AG09319 (cell line): ENCODE data around the gene CALHM5.

Experiments used
- DNase-seq: peaks from one replicate; pipeline ENCODE4 v3.0.0-alpha.2; 2010; ENCODE audit warnings: low read depth; ENCODE audit errors: extremely low read depth
- TF ChIP-seq, protein P1 (sequence below): IDR thresholded peaks from 2 replicates; pipeline ENCODE4 v1.5.1; 2011; ENCODE audit warnings: low read depth, mild to moderate bottlenecking, inconsistent platforms, low read length, moderate library complexity

CALHM5 gene

DNA sequence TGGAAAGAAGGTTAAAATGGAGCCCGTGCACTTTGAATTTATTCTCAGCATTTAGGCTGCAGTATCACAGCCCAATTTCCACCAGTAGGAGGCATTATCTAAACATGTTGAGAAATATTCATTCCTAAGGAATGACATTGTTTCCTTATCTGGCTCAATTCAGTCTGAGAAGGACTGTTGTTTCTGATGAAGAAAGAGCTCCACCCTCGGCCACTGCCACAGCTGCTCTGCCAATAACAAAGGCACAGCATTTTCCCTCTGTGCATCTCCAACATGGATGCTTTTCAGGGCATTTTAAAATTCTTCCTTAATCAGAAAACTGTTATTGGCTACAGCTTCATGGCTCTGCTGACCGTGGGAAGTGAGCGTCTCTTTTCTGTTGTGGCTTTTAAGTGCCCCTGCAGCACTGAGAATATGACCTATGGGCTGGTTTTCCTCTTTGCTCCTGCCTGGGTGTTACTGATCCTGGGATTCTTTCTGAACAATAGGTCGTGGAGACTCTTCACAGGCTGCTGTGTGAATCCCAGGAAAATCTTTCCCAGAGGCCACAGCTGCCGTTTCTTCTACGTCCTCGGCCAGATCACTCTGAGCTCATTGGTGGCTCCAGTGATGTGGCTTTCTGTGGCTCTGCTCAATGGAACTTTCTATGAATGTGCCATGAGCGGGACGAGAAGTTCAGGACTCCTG, at the start of gene CALHM5:
Gene CALHM5 (plus strand): TSS at position 216 of the 687 bp plus-strand sequence. CDS start 58 bp downstream, at position 274.
- DNase-seq, result peak; percentile 74
- TF ChIP-seq, protein P1, sequence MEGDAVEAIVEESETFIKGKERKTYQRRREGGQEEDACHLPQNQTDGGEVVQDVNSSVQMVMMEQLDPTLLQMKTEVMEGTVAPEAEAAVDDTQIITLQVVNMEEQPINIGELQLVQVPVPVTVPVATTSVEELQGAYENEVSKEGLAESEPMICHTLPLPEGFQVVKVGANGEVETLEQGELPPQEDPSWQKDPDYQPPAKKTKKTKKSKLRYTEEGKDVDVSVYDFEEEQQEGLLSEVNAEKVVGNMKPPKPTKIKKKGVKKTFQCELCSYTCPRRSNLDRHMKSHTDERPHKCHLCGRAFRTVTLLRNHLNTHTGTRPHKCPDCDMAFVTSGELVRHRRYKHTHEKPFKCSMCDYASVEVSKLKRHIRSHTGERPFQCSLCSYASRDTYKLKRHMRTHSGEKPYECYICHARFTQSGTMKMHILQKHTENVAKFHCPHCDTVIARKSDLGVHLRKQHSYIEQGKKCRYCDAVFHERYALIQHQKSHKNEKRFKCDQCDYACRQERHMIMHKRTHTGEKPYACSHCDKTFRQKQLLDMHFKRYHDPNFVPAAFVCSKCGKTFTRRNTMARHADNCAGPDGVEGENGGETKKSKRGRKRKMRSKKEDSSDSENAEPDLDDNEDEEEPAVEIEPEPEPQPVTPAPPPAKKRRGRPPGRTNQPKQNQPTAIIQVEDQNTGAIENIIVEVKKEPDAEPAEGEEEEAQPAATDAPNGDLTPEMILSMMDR, result peak; percentile 76

DNA sequence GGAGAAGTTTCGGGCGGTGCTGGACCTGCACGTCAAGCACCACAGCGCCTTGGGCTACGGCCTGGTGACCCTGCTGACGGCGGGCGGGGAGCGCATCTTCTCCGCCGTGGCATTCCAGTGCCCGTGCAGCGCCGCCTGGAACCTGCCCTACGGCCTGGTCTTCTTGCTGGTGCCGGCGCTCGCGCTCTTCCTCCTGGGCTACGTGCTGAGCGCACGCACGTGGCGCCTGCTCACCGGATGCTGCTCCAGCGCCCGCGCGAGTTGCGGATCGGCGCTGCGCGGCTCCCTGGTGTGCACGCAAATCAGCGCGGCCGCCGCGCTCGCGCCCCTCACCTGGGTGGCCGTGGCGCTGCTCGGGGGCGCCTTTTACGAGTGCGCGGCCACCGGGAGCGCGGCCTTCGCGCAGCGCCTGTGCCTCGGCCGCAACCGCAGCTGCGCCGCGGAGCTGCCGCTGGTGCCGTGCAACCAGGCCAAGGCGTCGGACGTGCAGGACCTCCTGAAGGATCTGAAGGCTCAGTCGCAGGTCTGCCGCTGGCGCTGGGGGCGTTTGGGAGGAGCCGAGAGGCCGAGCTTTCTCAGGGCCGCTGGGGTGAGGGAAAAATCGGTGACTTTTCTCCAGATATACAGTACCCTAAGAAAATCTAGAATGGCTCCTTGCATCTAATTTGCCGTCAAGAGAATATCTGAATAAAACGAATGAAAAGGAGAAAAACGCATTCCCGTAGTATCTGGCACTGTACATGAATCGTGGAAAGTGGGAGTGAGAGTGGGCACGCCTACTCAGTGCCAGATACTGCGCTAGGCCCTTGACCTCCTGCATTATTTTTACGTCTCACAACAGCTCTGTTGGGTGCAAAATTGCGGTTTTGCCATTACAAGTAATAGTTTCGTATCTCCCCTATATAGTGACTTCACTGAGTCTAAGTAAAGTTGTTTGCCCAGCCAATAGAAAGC, 49.2 kb upstream of the CALHM5 start:
- DNase-seq, result no peak
- TF ChIP-seq, protein P1, result no peak

DNA sequence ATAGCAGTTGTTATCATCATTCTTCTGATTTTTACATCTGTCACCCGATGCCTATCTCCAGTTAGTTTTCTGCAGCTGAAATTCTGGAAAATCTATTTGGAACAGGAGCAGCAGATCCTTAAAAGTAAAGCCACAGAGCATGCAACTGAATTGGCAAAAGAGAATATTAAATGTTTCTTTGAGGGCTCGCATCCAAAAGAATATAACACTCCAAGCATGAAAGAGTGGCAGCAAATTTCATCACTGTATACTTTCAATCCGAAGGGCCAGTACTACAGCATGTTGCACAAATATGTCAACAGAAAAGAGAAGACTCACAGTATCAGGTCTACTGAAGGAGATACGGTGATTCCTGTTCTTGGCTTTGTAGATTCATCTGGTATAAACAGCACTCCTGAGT, 48.1 kb upstream of the CALHM5 start:
- no peak for DNase-seq
- TF ChIP-seq, protein P1, result no peak

DNA sequence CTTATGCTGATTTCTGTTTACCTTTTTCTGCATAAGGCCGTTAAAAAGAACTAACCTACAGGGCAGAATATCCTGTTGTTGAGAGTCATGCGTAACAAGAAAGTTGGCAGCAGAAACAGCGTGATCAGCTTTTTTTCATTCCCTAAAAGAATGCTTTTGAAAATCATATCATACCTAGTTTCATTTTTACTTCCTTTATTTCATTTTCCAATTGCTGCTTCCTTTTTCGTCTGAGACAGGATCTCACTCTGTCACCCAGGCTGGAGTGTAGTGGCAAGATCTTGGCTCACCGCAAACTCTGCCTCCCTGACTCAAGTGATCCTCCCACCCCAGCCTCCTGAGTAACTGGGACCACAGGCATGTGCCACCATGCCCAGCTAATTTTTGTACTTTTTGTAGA, 46.2 kb upstream of the CALHM5 start:
- DNase-seq, result no peak
- TF ChIP-seq, protein P1, result no peak

DNA sequence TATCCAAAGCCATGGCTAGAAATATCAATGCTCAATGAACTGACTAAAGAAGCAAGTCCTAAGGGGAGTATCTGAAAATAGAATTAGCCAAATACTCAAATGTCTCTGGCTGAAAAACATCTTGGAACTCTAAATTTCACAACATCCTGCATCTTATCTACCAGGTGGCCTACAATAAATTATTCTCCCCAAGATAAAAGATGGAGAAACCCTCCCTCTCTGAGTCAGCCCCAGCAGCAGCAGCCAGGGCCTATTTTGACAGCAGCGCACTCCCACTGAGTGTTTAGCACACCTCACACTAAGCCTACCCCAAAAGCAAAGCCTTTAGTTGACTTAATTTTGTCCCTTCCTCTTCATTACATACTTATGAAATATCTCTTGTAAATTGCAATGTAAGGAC, 44.3 kb upstream of the CALHM5 start:
- TF ChIP-seq, protein P1, result no peak
- no peak for DNase-seq

- DNase-seq, result no peak
Observed at GRCh38 chr6:116467514-116467913, 43.9 kb upstream of the CALHM5 start.

More at GRCh38 chr6:116467514-116467913, 43.9 kb upstream of the CALHM5 start:
- TF ChIP-seq, protein P1, result no peak
